Suprapubic skin (tissue), 4 donors: ENCODE results near the gene DCDC2C. TPM values are rescaled to one million over a fixed set of nuclear protein-coding genes. Genes with fewer than 3 reads are reported as not detected.

Experiments
- DNase-seq, 2 donors: peaks; one replicate each; pipeline ENCODE4 v3.0.0-alpha.2; 2019; ENCODE audit warnings: low spot score in 2 of 2
- H3K27ac ChIP-seq: fragments of 200-600 bp; sonication (generic); one replicate; pipeline ENCODE4 v1.5.1; 2019
- H3K27me3 ChIP-seq: fragments of 200-600 bp; sonication (generic); one replicate; pipeline ENCODE4 v1.5.1; 2019
- H3K36me3 ChIP-seq: fragments of 200-600 bp; sonication (generic); one replicate; pipeline ENCODE4 v1.5.1; 2019
- H3K4me1 ChIP-seq: fragments of 200-600 bp; sonication (generic); one replicate; pipeline ENCODE4 v1.5.1; 2019
- H3K4me3 ChIP-seq: fragments of 200-600 bp; sonication (generic); one replicate; pipeline ENCODE4 v1.5.1; 2019; ENCODE audit warnings: mild to moderate bottlenecking
- H3K9me3 ChIP-seq: fragments of 200-600 bp; sonication (generic); one replicate; pipeline ENCODE4 v1.5.1; 2019
- EP300 ChIP-seq: sonication (generic); formaldehyde crosslinking; IDR thresholded peaks from one replicate; pipeline ENCODE4 v1.6.1; 2017; ENCODE audit warnings: antibody characterized with exemption
- POLR2A ChIP-seq, 2 donors: fragments of 450-650 bp; IDR thresholded peaks; one replicate each; pipeline ENCODE4 v1.6.1; 2017; ENCODE audit warnings: antibody characterized with exemption in 2 of 2, mild to moderate bottlenecking in 2 of 2, moderate library complexity in 2 of 2
- POLR2AphosphoS5 ChIP-seq, 3 donors: sonication (generic); formaldehyde crosslinking; IDR thresholded peaks; one replicate each; pipeline ENCODE4 v1.6.1; 2017; ENCODE audit warnings: antibody characterized with exemption in 3 of 3
- WGBS: methylation state at CpG from one replicate; pipeline ENCODE4 v1.1.5; 2018; 5-methylcytosine and 5-hydroxymethylcytosine counted together
- total RNA-seq, 4 donors: library from RNA; depleted of rRNA; stranded (reverse); fragments of >200 nt; gene quantifications; one replicate each; pipeline ENCODE4 v1.1.0, GENCODE V29; 2016
- TF ChIP-seq, protein P1 (sequence below), 2 donors: fragments of 200-600 bp in 1 of 2; fragments of 450-650 bp in 1 of 2; sonication (generic) in 1 of 2; IDR thresholded peaks; one replicate each; pipeline ENCODE4 v1.5.1; 2016 to 2019; ENCODE audit warnings: antibody characterized with exemption in 2 of 2, mild to moderate bottlenecking in 1 of 2, moderate library complexity in 1 of 2

Gene DCDC2C
- total RNA-seq, 4 donors from 2014 or later, result 1.0 TPM; not detected in 3

DNA sequence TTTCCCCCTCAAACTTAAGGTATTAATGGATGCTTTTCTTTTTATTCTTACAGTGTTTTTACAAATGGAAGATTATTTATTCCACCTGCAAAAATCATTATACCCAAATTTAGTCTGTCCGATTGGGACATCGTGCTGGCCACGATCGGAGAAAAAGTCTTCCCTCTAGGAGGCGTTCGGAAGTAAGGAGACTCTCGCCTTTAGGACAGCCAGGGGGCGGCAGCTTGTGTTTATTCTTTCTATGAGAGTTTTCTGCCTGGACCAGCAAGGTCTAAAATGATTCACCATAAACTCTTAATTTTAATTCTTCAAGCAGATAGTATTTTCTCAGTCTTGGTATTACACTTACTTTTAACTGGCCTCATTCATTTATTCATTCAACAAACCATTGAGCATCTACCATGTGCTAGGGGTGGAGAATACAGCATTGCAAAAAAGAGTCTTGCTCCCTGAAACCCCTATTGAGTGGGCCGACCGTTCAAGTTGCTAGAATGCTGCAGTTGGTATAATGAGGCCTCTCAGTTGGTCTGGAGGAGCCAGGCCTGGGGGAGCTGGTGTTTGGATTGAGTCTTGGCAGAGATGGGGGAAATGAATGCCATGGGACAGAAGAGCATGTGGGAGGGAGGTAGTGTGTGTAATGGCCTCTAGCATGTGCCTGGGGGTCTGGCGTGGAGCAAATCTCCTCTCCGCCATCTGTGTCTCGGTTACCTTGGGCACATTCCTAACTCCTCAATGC is 38.7 kb downstream of the DCDC2C start:
- Histone ChIP-seq H3K9me3 (no peaks in the 10 kb centered on the region), H3K27ac (no peak overlapping the region), H3K4me3 (no peak overlapping the region), H3K4me1 (no peaks in the 10 kb centered on the region), H3K36me3 (no peaks in the 10 kb centered on the region), H3K27me3 (peaks cover 6% of the 10 kb centered on the region)
- TF ChIP-seq POLR2A (IDR thresholded peaks at IDR 0.05), result no peak
- TF ChIP-seq, protein P1, sequence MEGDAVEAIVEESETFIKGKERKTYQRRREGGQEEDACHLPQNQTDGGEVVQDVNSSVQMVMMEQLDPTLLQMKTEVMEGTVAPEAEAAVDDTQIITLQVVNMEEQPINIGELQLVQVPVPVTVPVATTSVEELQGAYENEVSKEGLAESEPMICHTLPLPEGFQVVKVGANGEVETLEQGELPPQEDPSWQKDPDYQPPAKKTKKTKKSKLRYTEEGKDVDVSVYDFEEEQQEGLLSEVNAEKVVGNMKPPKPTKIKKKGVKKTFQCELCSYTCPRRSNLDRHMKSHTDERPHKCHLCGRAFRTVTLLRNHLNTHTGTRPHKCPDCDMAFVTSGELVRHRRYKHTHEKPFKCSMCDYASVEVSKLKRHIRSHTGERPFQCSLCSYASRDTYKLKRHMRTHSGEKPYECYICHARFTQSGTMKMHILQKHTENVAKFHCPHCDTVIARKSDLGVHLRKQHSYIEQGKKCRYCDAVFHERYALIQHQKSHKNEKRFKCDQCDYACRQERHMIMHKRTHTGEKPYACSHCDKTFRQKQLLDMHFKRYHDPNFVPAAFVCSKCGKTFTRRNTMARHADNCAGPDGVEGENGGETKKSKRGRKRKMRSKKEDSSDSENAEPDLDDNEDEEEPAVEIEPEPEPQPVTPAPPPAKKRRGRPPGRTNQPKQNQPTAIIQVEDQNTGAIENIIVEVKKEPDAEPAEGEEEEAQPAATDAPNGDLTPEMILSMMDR (IDR thresholded peaks at IDR 0.05), result no peak
- TF ChIP-seq POLR2AphosphoS5 (IDR thresholded peaks at IDR 0.05), result no peak
- no peak for TF ChIP-seq EP300
- 95% methylated on average over 13 of the region's 13 CpGs for WGBS
- DNase-seq, result no peak

DNA sequence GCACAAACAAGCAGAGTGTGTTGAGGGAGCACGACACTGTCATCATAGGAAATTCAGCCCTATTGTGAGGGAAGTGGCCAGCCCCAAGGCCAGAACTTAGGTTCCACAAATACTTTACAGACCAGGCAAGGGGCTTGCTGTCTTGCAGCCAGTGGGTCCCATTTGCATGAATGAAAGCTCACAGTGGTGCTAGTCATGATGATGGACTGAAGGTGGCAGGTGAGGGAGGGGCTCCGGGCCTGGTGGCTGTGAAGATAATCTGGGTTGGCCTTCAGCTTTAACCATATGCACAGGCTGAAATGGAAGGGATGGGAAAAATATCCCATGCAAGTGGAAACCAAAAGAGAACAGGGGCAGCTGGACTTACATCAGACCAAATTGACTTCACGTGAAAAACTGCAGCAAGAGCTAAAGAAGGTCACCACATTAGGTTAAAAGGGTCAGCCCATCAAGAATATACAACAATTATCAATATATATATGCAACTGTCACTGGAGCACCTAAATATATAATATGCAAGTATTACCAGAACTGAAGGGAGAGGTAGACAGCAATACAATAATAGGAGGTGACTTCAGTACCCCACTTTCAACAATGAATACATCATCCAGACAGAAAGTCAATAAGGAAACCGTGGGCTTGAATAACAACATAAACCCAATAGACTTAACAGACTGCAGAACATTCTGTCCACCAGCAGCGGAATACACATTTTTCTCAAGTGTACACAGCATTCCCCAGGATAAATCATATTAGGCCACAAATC is 39.6 kb downstream of the DCDC2C start:
- Histone ChIP-seq H3K36me3 (no peaks in the 10 kb centered on the region), H3K4me3 (no peak overlapping the region), H3K27me3 (peaks cover 6% of the 10 kb centered on the region), H3K4me1 (no peaks in the 10 kb centered on the region), H3K27ac (no peak overlapping the region), H3K9me3 (no peaks in the 10 kb centered on the region)
- TF ChIP-seq, protein P1 (IDR thresholded peaks at IDR 0.05), result no peak
- no peak for TF ChIP-seq POLR2AphosphoS5 (IDR thresholded peaks at IDR 0.05)
- DNase-seq, result no peak
- 87% methylated on average over 5 of the region's 5 CpGs for WGBS

DNA sequence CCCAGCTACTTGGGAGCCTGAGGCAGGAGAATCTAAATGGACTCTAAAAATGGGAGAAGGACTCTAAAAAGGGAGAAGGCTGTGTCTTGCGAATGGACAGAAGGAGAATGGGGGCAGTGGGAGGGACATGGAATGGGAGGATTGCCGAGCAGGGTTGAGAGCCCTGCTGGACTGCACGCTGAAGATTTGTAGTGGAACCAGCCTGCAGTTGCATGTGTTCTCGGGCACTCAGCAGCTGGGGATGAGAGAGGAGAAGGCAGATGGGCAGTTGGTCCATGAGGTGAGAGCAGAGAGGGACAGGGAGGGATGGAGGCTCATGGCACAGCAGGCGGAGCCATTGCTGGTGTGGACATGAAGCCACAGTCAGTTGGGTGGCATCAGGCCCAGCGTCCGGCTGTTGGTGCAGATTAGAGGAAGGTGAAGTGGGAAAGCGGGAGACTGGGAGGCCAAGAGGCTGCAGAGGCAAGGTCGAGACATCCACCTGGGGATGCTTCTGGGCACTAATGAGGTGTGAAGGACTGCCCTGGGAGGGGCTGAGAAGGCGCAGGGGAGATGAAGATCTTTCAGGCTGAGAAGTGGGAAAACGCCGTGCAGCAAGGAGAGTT is 40.7 kb downstream of the DCDC2C start:
- no peak for TF ChIP-seq POLR2A (IDR thresholded peaks at IDR 0.05)
- no peak for TF ChIP-seq EP300
- TF ChIP-seq POLR2AphosphoS5 (IDR thresholded peaks at IDR 0.05), result no peak
- TF ChIP-seq, protein P1 (IDR thresholded peaks at IDR 0.05), result no peak
- WGBS, result 92% methylated on average over 12 of the region's 12 CpGs

DNA sequence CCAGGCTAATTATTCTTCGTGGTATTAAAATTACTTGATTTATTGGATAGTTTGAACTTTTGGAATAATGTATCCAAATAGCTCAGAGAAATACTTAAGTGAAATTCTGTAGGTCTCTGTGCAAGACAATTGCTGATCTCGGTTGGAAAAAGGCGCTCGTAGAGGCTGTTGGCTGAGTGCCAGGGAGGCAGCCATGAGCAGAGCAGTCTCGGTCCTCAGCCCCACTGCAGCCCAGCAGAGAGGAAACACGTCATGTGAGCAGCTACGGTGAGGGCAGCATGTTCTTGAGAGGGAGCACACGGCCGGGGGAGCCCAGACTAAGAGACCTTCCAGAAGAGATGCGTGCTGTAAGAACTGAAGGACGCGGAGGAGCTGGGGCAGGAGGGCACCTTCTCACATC is 42.5 kb downstream of the DCDC2C start:
- WGBS, result 68% methylated on average over 12 of the region's 12 CpGs
- no peak for DNase-seq
- Histone ChIP-seq H3K4me3 (no peak overlapping the region), H3K9me3 (no peaks in the 10 kb centered on the region), H3K27me3 (peaks cover 6% of the 10 kb centered on the region), H3K36me3 (no peaks in the 10 kb centered on the region), H3K27ac (no peak overlapping the region), H3K4me1 (no peaks in the 10 kb centered on the region)
- no peak for TF ChIP-seq POLR2AphosphoS5 (IDR thresholded peaks at IDR 0.05)
- TF ChIP-seq EP300, result no peak
- TF ChIP-seq, protein P1 (IDR thresholded peaks at IDR 0.05), result no peak
- TF ChIP-seq POLR2A (IDR thresholded peaks at IDR 0.05), result no peak

More for the DNA sequence above, 40.7 kb downstream of the DCDC2C start:
- no peaks in the 10 kb centered on the region for H3K36me3 ChIP-seq
- DNase-seq, result peak in 1 of 2 donors; percentile 31
- peaks cover 6% of the 10 kb centered on the region for H3K27me3 ChIP-seq
- no peaks in the 10 kb centered on the region for H3K4me1 ChIP-seq
- H3K27ac ChIP-seq, result no peak overlapping the region
- H3K4me3 ChIP-seq, result no peak overlapping the region
- H3K9me3 ChIP-seq, result no peaks in the 10 kb centered on the region
